Stimulated activated memory B cell treated with anti-CD40 and anti-IgM and Interleukin-4, amounts not matched to agents 10 μg/mL and 1 μg/mL and 100 μg/mL, for 72 hours (primary cell): Measurements from ENCODE around the gene CD2.

Experiments
- ATAC-seq: fragments of 150-1000 bp; cut with Tn5 transposase; 2 replicates; pipeline ENCODE4 v1.10.0; 2021
- H3K27ac Mint-ChIP-seq: one replicate; pipeline ENCODE4 v1.8.0; 2022; ENCODE audit warnings: mild to moderate bottlenecking, mixed read lengths
- H3K27me3 Mint-ChIP-seq: one replicate; pipeline ENCODE4 v1.8.0; 2022; ENCODE audit warnings: mixed read lengths
- H3K36me3 Mint-ChIP-seq: one replicate; pipeline ENCODE4 v1.8.0; 2022; ENCODE audit warnings: mixed read lengths
- H3K4me1 Mint-ChIP-seq: one replicate; pipeline ENCODE4 v1.8.0; 2022; ENCODE audit warnings: mixed read lengths
- H3K4me3 Mint-ChIP-seq: one replicate; pipeline ENCODE4 v1.8.0; 2022; ENCODE audit warnings: mild to moderate bottlenecking, moderate library complexity, mixed read lengths
- H3K9me3 Mint-ChIP-seq: one replicate; pipeline ENCODE4 v1.8.0; 2022; ENCODE audit warnings: mixed read lengths

Gene CD2

DNA sequence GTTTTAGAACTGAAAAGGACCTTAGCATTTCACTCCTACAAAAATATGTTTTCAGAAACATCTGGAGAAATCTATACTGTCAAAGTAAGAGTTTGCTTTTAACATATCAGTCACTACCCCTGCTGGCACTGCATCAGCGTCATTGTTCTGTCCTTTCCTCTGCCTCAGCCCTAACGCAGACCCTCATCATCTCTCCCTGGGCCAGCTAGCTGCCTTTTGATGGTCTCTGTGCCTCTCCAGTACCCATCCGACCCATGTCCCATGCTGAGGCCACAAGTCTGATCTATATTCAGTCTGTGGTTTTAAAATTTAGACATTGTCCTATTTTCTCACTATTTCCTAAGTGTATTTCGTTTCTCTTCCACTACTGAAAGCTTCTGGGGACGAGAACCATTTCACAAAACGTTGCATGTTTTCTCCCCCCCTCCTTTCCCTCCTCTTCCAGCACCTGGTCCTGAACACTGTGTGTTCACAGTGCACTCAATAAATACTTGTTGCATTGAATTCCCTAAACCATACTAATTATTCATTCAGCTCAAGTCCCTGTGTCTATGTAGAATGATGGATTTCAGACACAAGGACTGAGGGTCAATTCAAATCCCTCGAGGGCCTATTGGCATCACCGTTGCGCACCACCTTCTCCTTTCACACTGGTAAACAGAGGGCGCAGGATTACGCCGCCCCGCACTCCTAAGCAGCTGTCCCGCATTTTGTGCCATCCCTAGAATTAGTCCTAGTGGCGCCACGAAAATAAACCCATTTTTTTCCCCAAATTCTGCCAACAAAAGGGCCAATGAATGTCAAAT, 53.4 kb downstream of the CD2 start:
- no peaks in the 10 kb centered on the region for H3K27me3 Mint-ChIP-seq
- no peak overlapping the region for H3K4me3 Mint-ChIP-seq
- peaks cover 8% of the 10 kb centered on the region for H3K9me3 Mint-ChIP-seq
- no peak for ATAC-seq
- H3K36me3 Mint-ChIP-seq: peaks cover 4% of the 10 kb centered on the region
- H3K4me1 Mint-ChIP-seq: peaks cover 7% of the 10 kb centered on the region
- no peak overlapping the region for H3K27ac Mint-ChIP-seq

DNA sequence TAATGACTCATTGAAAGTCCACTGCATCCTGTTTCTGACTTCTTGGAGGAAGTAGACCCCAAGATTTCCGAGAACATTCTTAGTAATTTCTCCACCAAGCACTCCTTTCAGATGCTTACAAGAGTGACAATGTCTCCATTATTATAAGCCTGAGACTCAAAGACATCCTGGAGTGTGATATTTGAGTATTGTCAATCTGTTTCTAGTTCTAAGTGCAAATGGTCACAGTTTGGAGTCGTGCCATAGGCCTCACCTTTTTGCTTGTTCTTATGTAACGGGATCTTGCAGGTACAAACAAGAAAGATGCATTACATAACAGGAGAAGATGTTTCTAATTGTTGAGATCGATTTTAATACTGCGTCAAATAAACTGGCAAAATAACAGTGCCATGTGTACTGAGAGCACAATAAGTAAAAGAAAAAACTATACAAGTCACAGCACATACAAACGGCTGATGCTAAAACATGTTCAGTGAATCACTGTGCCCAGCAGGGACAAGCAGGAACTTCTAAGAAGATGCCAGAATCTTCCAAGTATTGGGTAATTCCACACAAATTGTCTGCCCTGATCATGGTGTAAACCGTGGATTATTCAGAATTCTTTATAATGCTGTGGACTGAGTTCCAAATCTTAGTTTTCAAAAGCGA, 54.1 kb downstream of the CD2 start:
- Mint-ChIP-seq H3K9me3 (peaks cover 13% of the 10 kb centered on the region), H3K4me3 (no peak overlapping the region), H3K4me1 (peaks cover 7% of the 10 kb centered on the region), H3K27ac (no peak overlapping the region), H3K27me3 (no peaks in the 10 kb centered on the region), H3K36me3 (peaks cover 5% of the 10 kb centered on the region)
- ATAC-seq: no peak

- Mint-ChIP-seq H3K36me3 (peaks cover 5% of the 10 kb centered on the region), H3K4me1 (peaks cover 7% of the 10 kb centered on the region)
These were observed 54.7 kb downstream of the CD2 start for GRCh38 chr1:116808848-116809508.

GRCh38 chr1:116811321-116811720, 57.1 kb downstream of the CD2 start:
- ATAC-seq: no peak
- peaks cover 5% of the 10 kb centered on the region for H3K36me3 Mint-ChIP-seq
- no peak overlapping the region for H3K27ac Mint-ChIP-seq
- no peaks in the 10 kb centered on the region for H3K27me3 Mint-ChIP-seq
- H3K4me1 Mint-ChIP-seq: peaks cover 7% of the 10 kb centered on the region
- peaks cover 18% of the 10 kb centered on the region for H3K9me3 Mint-ChIP-seq
- H3K4me3 Mint-ChIP-seq: no peak overlapping the region

More at GRCh38 chr1:116808848-116809508, 54.7 kb downstream of the CD2 start:
- no peaks in the 10 kb centered on the region for H3K27me3 Mint-ChIP-seq
- no peak overlapping the region for H3K4me3 Mint-ChIP-seq
- H3K9me3 Mint-ChIP-seq: peaks cover 16% of the 10 kb centered on the region
- ATAC-seq: no peak
- no peak overlapping the region for H3K27ac Mint-ChIP-seq

DNA sequence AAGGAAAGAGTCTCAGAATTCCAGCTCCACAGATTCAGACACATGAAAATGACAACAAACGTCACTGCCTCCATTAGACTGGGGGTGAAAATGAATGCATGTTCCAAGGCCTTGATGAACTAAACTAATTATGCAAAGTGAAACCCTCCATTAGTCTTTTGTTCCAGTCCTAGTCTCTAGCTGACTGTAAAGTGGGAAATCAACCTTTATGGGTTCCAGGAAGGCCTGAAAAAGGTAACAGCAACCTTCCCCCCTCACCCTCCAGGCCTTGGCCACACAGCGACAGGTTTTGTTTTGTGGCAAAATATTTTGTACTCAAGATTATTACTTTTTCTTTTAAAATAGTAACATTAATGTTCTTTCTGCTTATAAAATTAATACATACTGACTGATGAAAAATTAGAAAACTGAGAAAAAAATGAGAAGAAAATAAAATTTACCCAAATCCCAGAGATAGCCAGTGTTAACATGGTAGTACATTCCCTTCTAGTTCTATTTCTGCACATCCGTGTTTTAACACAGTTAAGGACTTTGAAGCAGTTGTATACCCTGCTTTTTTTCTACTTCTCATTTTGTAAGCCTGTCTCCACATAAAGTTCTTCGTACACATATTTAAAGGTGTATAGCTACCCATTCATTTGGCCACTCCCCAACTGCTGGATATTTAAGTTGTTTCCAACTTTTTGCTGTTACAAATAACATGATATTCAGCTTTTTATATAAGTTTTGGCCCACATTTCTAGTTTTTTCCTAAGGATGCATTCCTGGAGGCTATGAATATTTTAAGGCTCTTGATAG, 60.9 kb downstream of the CD2 start:
- no peaks in the 10 kb centered on the region for H3K27me3 Mint-ChIP-seq
- peaks cover 5% of the 10 kb centered on the region for H3K36me3 Mint-ChIP-seq
- H3K27ac Mint-ChIP-seq: no peak overlapping the region
- peaks cover 18% of the 10 kb centered on the region for H3K9me3 Mint-ChIP-seq
- H3K4me1 Mint-ChIP-seq: peaks cover 6% of the 10 kb centered on the region
- H3K4me3 Mint-ChIP-seq: no peak overlapping the region
- ATAC-seq: no peak

- no peaks in the 10 kb centered on the region for H3K27me3 Mint-ChIP-seq
- H3K4me1 Mint-ChIP-seq: peaks cover 6% of the 10 kb centered on the region
- peak; percentile 62 for ATAC-seq
- no peak overlapping the region for H3K4me3 Mint-ChIP-seq
- H3K9me3 Mint-ChIP-seq: peaks cover 9% of the 10 kb centered on the region
- H3K27ac Mint-ChIP-seq: no peak overlapping the region
- H3K36me3 Mint-ChIP-seq: peaks cover under 1% of the 10 kb centered on the region
These were observed 63.4 kb downstream of the CD2 start for GRCh38 chr1:116817582-116818064.
